ENCODE data around the gene HP1BP3. TPM values are rescaled to one million over a fixed set of nuclear protein-coding genes. Genes with fewer than 3 reads are reported as not detected.

Gene HP1BP3
- total and polyA plus RNA-seq, 4 donors: 34.8 to 115 (median 72.7) TPM

- TF ChIP-seq REST (IDR thresholded peaks at IDR 0.05) (no peak), SP1 (IDR thresholded peaks at IDR 0.05) (peak; percentile 64), FOXA2 (IDR thresholded peaks at IDR 0.05) (no peak), GABPA (IDR thresholded peaks at IDR 0.05 in 1 of 2, conservative IDR thresholded peaks at IDR 0.05 in 1 of 2) (peak in 1 of 2 donors; percentile 66)
Observed at GRCh38 chr1:20732588-20733359, 54.3 kb downstream of the HP1BP3 start, which contains the start of gene SH2D5 (continued).

GRCh38 chr1:20732071-20732587 lies 55.0 kb downstream of the HP1BP3 start:
- DNase-seq (ENCODE audit: low spot score): no peak
- Histone ChIP-seq H3K9me3 (ENCODE audit: control insufficient read depth in 4 of 4, low read length in 3 of 4) (no peaks in the 10 kb centered on the region), H3K4me1 (ENCODE audit: control insufficient read depth in 4 of 4, insufficient read depth in 4 of 4, low read length in 3 of 4) (peaks cover 6 to 20% (median 13%) of the 10 kb centered on the region in 4 donors), H3K36me3 (ENCODE audit: control insufficient read depth in 4 of 4, insufficient read depth in 3 of 4, low read depth in 1 of 4, low read length in 3 of 4) (peaks cover 0 to 2% (median under 1%) of the 10 kb centered on the region in 4 donors), H3K27ac (ENCODE audit: low read depth in 1 of 2, low read length in 2 of 2) (no peak overlapping the region), H3K27me3 (ENCODE audit: control insufficient read depth in 4 of 4, insufficient read depth in 4 of 4, low read length in 3 of 4) (no peaks in the 10 kb centered on the region), H3K4me3 (ENCODE audit: low read depth in 1 of 3, low read length in 3 of 3) (peak overlapping the region in 2 of 3 donors; percentile 41 to 47), H3K9ac (ENCODE audit: low read depth in 1 of 2, low read length in 2 of 2) (no peak overlapping the region)
- no peak for TF ChIP-seq NR2F2 (IDR thresholded peaks at IDR 0.05)
- no peak for TF ChIP-seq RAD21 (IDR thresholded peaks at IDR 0.05)
- no peak for TF ChIP-seq ATF3 (IDR thresholded peaks at IDR 0.05)
- TF ChIP-seq GABPA (IDR thresholded peaks at IDR 0.05 in 1 of 2, conservative IDR thresholded peaks at IDR 0.05 in 1 of 2): no peak
- TF ChIP-seq HNF4A (conservative IDR thresholded peaks at IDR 0.05): no peak
- WGBS: 1% methylated on average over 55 of the region's 55 CpGs

GRCh38 chr1:20731057-20731991 lies 55.8 kb downstream of the HP1BP3 start:
- no peak for DNase-seq (ENCODE audit: low spot score)
- H3K4me1 ChIP-seq (ENCODE audit: control insufficient read depth in 4 of 4, insufficient read depth in 4 of 4, low read length in 3 of 4): peaks cover 6 to 20% (median 13%) of the 10 kb centered on the region in 4 donors
- H3K36me3 ChIP-seq (ENCODE audit: control insufficient read depth in 4 of 4, insufficient read depth in 3 of 4, low read depth in 1 of 4, low read length in 3 of 4): no peaks in the 10 kb centered on the region
- no peak overlapping the region for H3K27ac ChIP-seq (ENCODE audit: low read depth in 1 of 2, low read length in 2 of 2)
- no peaks in the 10 kb centered on the region for H3K9me3 ChIP-seq (ENCODE audit: control insufficient read depth in 4 of 4, low read length in 3 of 4)
- WGBS: 19% methylated on average over 62 of the region's 62 CpGs
- H3K27me3 ChIP-seq (ENCODE audit: control insufficient read depth in 4 of 4, insufficient read depth in 4 of 4, low read length in 3 of 4): no peaks in the 10 kb centered on the region
- H3K9ac ChIP-seq (ENCODE audit: low read depth in 1 of 2, low read length in 2 of 2): no peak overlapping the region
- peak overlapping the region in 1 of 3 donors; percentile 47 for H3K4me3 ChIP-seq (ENCODE audit: low read depth in 1 of 3, low read length in 3 of 3)
- TF ChIP-seq HNF4G (IDR thresholded peaks at IDR 0.05) (no peak), FOXA2 (IDR thresholded peaks at IDR 0.05) (no peak), ATF3 (IDR thresholded peaks at IDR 0.05) (no peak), NR2F2 (IDR thresholded peaks at IDR 0.05) (no peak), FOXA1 (IDR thresholded peaks at IDR 0.05) (no peak), CTCF (IDR thresholded peaks at IDR 0.05; ENCODE audit: low read depth, low read length, missing input control) (no peak), MAX (IDR thresholded peaks at IDR 0.05) (no peak), REST (IDR thresholded peaks at IDR 0.05) (no peak), YY1 (IDR thresholded peaks at IDR 0.05) (no peak), GABPA (IDR thresholded peaks at IDR 0.05 in 1 of 2, conservative IDR thresholded peaks at IDR 0.05 in 1 of 2) (no peak), RXRA (IDR thresholded peaks at IDR 0.05) (no peak), JUND (IDR thresholded peaks at IDR 0.05) (no peak), HNF4A (conservative IDR thresholded peaks at IDR 0.05) (no peak)
